Breast epithelium (tissue), 3 donors: ENCODE measurements around the gene GMDS.
"Not testable (repeated sequence)": the region's sequence is repeated elsewhere in the genome, so short reads cannot be mapped to it uniquely, and the experiment has no call there.

Experiments
- CTCF ChIP-seq, 3 donors: fragments of 450-650 bp; IDR thresholded peaks; one replicate each; pipeline ENCODE4 v1.5.1; 2016 to 2017; ENCODE audit warnings: antibody characterized with exemption in 3 of 3, mild to moderate bottlenecking in 3 of 3, moderate library complexity in 3 of 3
- POLR2AphosphoS5 ChIP-seq, 3 donors: sonication (generic); formaldehyde crosslinking; IDR thresholded peaks; one replicate each; pipeline ENCODE4 v1.6.1; 2017; ENCODE audit warnings: antibody characterized with exemption in 3 of 3

DNA sequence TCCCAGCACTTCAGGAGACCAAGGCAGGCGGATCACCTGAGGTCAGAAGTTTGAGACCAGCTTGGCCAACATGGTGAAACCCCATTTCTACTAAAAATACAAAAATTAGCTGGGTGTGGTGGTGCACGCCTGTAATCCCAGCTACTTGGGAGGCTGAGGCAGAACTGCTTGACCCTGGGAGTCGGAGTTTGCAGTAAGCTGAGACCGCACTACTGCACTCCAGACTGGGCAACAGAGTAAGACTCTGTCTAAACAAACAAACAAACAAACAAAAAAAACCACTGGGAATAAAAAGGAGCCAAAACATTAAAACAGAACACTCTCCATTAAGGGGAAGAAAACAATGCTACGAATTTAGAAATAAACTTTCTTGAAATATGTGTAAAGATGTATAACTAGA lies 576.9 kb downstream of the GMDS start:
- not testable (repeated sequence) for TF ChIP-seq CTCF, POLR2AphosphoS5 (IDR thresholded peaks at IDR 0.05)
